Measurements from ENCODE around the gene COBLL1.

DNA sequence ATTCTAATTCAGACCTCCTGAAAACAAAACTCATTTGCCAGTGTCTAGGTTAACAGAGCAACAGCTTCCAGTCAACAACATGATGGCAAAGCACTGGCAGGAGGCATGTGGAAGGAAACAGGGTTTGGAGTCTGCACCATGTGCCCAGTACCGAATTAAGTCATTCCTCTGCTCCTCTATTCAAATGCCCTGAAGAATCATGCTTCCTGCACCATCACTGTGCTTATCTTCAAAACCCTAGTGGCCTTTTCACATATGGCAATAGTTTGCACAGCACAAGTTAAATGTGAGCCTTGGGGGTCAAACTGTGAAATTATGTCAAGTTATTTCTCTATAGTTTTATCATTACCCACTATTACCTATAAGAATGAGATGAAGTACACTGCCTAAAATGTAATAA is 145.0 kb downstream of the COBLL1 start:
- TF ChIP-seq TAF1 (IDR thresholded peaks at IDR 0.05; ENCODE audit: low read depth) (no peak), CEBPB (IDR thresholded peaks at IDR 0.05) (no peak), EGR1 (IDR thresholded peaks at IDR 0.05) (no peak), RAD21 (IDR thresholded peaks at IDR 0.05; ENCODE audit: low read depth) (no peak), YY1 (IDR thresholded peaks at IDR 0.05; ENCODE audit: low read depth) (no peak)

Data from Ishikawa (cell line).